Fibroblast of the aortic adventitia (primary cell): Measurements from ENCODE around the gene ABCC11. TPM values are rescaled to one million over a fixed set of nuclear protein-coding genes. Genes with fewer than 3 reads are reported as not detected.
"Not testable (repeated sequence)": the region's sequence is repeated elsewhere in the genome, so short reads cannot be mapped to it uniquely, and the experiment has no call there.

Experiments
- DNase-seq: peaks from one replicate; pipeline ENCODE4 v3.0.0-alpha.2; 2010; ENCODE audit warnings: low read depth
- H3K4me3 ChIP-seq: 2 replicates; pipeline ENCODE4 v1.5.1; 2011; ENCODE audit warnings: low read depth, mild to moderate bottlenecking, control low read depth, low read length, moderate library complexity
- CTCF ChIP-seq: IDR thresholded peaks from 2 replicates; pipeline ENCODE4 v1.5.1; 2011; ENCODE audit warnings: mild to moderate bottlenecking, low read length, control low read depth, inconsistent platforms; ENCODE audit not compliant: insufficient read depth
- total RNA-seq: library from RNA; depleted of rRNA; stranded (reverse); fragments of >200 nt; gene quantifications from 2 replicates; pipeline ENCODE4 v1.2.3, GENCODE V29; 2012; ENCODE audit warnings: low replicate concordance

Gene ABCC11
- total RNA-seq, 1 donor = 0.09 TPM

- no peak for DNase-seq
- no peak for TF ChIP-seq CTCF
- no peak overlapping the region for H3K4me3 ChIP-seq
Observed at GRCh38 chr16:48180868-48181480, 66.4 kb downstream of the ABCC11 start.

- no peak for TF ChIP-seq CTCF
- H3K4me3 ChIP-seq = no peak overlapping the region
- no peak for DNase-seq
Observed at GRCh38 chr16:48176635-48177408, 70.5 kb downstream of the ABCC11 start.

GRCh38 chr16:48173889-48174288 lies 73.5 kb downstream of the ABCC11 start:
- no peak for TF ChIP-seq CTCF
- no peak for DNase-seq
- H3K4me3 ChIP-seq = no peak overlapping the region

GRCh38 chr16:48172682-48173081 lies 74.7 kb downstream of the ABCC11 start:
- TF ChIP-seq CTCF = no peak
- no peak overlapping the region for H3K4me3 ChIP-seq
- no peak for DNase-seq

- no peak for DNase-seq
- no peak overlapping the region for H3K4me3 ChIP-seq
- TF ChIP-seq CTCF = no peak
Observed at GRCh38 chr16:48169896-48170295, 77.4 kb downstream of the ABCC11 start.

- TF ChIP-seq CTCF = no peak
- DNase-seq = no peak
- no peak overlapping the region for H3K4me3 ChIP-seq
Observed at GRCh38 chr16:48168075-48168474, 79.3 kb downstream of the ABCC11 start.

- not testable (repeated sequence) for DNase-seq, H3K4me3 ChIP-seq
Observed at GRCh38 chr16:48166617-48167016, 80.7 kb downstream of the ABCC11 start.
